ENCODE data around the gene SAFB2.

The SAFB2 gene

DNA sequence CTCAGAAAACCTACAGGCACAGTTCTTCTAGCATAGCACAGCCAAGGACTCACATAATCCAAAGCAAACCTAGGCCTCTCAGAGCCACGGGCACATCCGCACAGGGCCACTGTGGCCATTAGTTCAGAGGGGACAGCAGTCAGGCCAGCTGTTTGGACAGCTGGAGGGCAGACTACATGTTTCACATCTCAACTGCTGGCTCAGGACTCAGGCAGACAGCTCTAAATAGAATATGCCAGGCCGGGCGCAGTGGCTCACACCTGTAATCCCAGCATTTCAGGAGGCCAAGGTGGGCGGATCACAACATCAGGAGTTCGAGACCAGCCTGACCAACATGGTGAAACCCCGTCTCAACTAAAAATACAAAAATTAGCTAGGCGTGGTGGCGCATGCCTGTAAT lies 26.8 kb downstream of the SAFB2 start:
- no peak overlapping the region for H3K4me3 ChIP-seq (replicated peaks; ENCODE audit: low read depth, low read length)
- DNase-seq (ENCODE audit: extremely low read depth, low read depth), result no peak
- TF ChIP-seq, protein P1, sequence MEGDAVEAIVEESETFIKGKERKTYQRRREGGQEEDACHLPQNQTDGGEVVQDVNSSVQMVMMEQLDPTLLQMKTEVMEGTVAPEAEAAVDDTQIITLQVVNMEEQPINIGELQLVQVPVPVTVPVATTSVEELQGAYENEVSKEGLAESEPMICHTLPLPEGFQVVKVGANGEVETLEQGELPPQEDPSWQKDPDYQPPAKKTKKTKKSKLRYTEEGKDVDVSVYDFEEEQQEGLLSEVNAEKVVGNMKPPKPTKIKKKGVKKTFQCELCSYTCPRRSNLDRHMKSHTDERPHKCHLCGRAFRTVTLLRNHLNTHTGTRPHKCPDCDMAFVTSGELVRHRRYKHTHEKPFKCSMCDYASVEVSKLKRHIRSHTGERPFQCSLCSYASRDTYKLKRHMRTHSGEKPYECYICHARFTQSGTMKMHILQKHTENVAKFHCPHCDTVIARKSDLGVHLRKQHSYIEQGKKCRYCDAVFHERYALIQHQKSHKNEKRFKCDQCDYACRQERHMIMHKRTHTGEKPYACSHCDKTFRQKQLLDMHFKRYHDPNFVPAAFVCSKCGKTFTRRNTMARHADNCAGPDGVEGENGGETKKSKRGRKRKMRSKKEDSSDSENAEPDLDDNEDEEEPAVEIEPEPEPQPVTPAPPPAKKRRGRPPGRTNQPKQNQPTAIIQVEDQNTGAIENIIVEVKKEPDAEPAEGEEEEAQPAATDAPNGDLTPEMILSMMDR (IDR thresholded peaks at IDR 0.05; ENCODE audit: low read depth, low read length, missing control alignments), result no peak

DNA sequence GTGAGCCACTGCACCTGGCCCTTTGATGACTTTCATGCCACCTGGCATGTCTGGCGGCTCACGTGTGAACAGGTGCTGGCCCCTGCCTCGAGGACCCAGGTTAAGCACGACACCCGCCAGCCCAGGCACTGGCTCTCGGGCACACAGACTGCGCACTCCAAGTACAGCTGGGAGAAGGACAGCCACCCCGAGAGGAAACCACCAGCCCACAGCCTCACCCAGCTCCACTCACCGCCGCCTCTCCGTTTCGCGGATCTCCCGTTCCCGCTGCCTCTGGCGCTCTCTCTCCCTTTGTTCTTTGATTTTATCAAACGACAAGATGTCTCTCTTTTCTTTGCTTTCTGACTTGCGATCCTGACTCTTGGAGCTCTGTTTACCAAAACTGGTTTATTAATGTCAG lies 27.4 kb downstream of the SAFB2 start:
- TF ChIP-seq, protein P1 (IDR thresholded peaks at IDR 0.05; ENCODE audit: low read depth, low read length, missing control alignments), result no peak
- no peak overlapping the region for H3K4me3 ChIP-seq (replicated peaks; ENCODE audit: low read depth, low read length)
- no peak for DNase-seq (ENCODE audit: extremely low read depth, low read depth)

DNA sequence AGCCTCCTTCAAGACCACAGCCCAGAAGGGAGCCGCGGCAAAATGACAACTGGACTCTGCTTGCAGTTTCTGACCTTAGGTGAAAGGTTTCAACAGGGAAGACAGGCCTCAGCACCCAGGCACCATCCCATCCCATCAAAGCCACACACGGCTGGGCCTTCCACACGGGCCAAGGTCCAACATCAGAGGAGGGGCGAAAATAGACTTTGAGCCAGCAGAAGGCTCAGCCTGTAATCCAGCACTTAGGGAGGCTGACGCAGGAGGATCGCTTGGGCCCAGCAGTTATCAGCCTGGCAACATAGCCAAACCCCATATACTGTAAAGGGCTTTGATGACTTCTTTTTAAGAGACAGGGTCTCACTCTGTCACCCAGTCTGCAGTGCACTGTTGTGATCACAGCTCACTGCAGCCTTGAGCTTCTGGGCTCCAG lies 28.0 kb downstream of the SAFB2 start:
- TF ChIP-seq, protein P1 (IDR thresholded peaks at IDR 0.05; ENCODE audit: low read depth, low read length, missing control alignments), result no peak
- no peak for DNase-seq (ENCODE audit: extremely low read depth, low read depth)
- no peak overlapping the region for H3K4me3 ChIP-seq (replicated peaks; ENCODE audit: low read depth, low read length)

DNA sequence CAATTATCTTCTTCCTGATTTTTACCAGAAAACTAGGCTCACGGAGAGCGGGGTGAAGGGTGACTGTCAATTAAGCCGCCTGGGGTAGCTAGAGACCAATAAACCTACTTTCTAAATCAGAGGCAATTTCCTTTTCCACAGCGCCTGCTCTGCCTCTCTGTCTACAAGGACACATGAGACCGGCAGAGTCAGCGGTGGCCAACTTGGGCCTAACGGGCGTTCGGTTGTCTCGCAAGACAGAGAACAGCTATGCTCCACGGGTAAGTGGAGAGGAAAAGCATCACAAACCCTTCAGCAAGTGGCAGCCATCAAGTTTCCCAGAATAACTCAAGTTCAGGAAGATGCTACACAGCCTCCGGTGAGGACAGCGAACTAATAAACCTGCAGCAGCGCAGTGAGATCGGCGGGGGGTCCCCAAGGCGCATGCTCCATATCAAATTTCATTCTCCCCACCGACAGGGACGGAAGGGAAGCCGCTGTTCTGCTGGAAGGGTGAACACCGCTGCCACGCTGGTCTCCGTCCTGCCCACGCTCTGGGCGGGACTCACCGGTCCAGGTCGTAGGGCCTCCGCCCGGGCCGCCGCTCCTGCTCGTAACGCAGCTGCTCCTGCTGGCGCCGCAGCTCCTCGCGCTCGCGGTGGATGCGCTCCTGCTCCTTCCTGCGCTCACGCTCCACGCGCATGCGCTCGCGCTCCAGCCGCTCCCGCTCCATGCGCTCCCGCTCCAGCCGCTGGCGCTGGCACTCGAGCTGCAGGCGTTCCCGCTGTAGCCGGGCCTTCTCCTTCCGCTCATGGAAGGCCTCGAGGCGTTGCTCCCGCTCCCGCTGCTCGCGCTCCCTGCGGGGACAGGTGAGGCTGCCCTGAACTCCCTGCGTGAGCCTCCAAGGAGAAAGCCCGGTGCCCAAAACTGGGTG lies 29.0 kb downstream of the SAFB2 start:
- DNase-seq (ENCODE audit: extremely low read depth, low read depth), result no peak

DNA sequence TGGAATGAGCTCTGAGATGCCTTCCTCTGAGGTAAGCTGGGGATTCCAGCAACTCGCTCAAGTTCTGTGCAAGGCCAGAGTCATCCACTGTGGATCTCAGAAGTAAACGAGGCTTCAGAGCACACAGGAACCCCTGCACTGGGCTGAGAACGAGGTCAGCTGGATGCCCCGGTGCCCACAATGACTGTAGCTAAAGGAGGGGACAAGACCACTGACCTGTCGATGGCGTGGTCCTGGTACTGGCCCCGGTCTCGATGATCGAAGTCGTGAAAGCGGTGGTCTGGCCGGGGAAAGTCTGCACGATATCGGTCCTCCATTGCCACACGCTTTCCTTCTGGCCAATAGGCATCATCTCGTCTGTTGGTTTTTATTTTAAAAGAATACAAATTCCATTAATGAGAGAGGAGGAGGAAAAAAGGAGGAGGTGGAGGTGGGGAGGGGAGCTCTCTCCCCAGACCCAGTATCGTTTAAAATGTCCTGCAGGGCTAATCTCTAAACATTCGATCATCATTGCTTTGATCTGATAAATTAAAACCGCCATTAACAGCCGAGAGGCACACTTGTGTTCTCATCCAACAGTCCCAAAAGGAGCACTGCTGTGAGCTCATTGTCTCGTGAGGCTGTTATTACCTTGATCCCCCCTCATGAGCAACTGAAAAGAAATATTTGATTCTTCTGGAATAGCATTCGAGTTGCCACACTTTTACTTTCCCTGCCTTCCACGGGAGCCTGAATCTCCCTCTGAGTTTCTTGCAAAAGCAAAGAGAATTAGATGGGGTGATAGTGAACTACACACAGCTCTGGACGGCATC lies 29.8 kb downstream of the SAFB2 start:
- TF ChIP-seq, protein P1 (IDR thresholded peaks at IDR 0.05; ENCODE audit: low read depth, low read length, missing control alignments), result no peak
- DNase-seq (ENCODE audit: extremely low read depth, low read depth), result no peak
- H3K4me3 ChIP-seq (replicated peaks; ENCODE audit: low read depth, low read length), result no peak overlapping the region

More for the DNA sequence above, 29.0 kb downstream of the SAFB2 start:
- TF ChIP-seq, protein P1 (IDR thresholded peaks at IDR 0.05; ENCODE audit: low read depth, low read length, missing control alignments), result no peak
- H3K4me3 ChIP-seq (replicated peaks; ENCODE audit: low read depth, low read length), result no peak overlapping the region

DNA sequence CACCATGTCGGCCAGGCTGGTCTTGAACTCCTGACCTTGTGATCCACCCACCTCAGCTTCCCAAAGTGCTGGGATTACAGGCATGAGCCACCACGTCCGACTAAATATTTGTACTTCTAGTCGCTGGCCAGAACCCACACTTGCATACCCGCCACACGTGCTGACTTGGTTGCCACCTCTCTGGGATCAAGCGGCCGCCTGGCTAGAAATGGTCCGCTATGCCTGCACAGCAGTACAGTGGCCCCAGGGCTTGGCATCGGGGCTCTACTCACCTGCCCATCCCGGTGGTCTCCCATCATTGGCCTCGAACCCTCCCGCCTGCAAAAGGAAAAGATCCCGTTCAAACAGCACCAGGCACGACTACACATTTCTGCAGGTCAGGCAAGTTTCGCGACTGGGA lies 31.1 kb downstream of the SAFB2 start:
- TF ChIP-seq, protein P1 (IDR thresholded peaks at IDR 0.05; ENCODE audit: low read depth, low read length, missing control alignments), result no peak
- DNase-seq (ENCODE audit: extremely low read depth, low read depth), result no peak
- no peak overlapping the region for H3K4me3 ChIP-seq (replicated peaks; ENCODE audit: low read depth, low read length)

Measured in HFF-Myc (cell line).